GM11168 (cell line): Measurements from ENCODE around the gene VN1R5.
"Not testable (repeated sequence)": the region's sequence is repeated elsewhere in the genome, so short reads cannot be mapped to it uniquely, and the experiment has no call there.

Experiments used
- in situ Hi-C: fragments of 300-500 bp; cut with MboI; formaldehyde crosslinking; loops from one replicate; pipeline ENCODE4 v1.12.0; 2022; ENCODE audit warnings: low sequenced_read_pairs; ENCODE audit not compliant: unreplicated experiment

The VN1R5 gene

DNA sequence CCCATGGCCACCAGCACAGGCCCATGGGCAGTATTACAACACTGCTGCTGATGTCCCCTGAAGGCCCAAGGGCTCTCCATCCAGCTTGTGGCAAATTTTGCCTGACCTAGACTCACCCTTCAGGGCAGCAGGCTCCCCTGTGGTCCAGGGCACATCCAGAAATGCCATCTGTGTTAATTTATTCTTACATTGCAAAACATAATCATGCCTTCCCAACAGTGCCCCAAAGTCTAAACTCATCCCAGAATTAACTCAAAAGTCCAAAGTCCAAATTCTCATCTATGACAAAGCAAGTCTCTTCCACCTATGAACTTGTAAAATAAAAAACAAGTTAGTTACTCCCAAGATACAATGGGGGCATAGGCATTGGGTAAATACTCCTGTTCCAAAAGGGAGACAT lies 13.3 kb downstream of the VN1R5 start:
- in situ Hi-C loops, result no loop called here

DNA sequence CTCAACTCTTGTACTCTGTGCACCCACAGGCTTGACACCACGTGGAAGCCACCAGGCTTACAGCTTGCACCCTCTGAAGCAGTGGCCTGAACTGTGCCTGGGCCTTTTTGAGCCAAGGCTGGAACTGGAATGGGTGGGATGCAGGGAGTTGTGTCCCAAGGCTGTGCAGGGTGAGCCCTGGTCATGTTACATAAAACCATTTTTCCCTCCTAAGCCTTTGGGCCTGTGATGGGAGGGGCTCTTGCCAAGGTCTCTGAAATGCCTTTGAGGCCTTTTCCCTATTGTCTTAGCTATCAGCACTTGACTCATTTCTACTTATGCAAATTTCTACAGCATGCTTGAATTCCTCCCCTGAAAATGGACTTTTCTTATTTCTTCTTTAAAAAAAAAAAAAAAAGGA lies 14.1 kb downstream of the VN1R5 start:
- in situ Hi-C loops, result no loop called here

DNA sequence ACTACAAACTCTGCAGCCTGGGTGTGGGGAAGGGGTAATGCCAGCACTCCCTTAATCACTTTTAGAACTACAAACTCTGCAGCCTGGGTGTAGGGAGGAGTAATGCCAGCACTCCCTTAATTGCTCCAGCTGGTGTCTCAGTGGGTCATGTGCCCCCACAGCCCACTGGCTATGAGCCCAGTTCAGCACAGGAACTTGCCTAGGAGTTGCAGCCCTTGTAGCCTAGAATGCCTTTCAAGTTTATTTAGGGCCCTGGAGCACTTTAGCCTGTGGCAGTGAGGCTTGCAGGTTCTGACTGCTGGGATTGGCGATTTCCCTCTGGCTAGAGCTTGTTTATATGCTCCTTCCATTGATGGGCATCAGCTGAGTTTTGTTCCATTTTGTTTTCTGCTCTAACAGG lies 17.1 kb downstream of the VN1R5 start:
- in situ Hi-C loops, result no loop called here

DNA sequence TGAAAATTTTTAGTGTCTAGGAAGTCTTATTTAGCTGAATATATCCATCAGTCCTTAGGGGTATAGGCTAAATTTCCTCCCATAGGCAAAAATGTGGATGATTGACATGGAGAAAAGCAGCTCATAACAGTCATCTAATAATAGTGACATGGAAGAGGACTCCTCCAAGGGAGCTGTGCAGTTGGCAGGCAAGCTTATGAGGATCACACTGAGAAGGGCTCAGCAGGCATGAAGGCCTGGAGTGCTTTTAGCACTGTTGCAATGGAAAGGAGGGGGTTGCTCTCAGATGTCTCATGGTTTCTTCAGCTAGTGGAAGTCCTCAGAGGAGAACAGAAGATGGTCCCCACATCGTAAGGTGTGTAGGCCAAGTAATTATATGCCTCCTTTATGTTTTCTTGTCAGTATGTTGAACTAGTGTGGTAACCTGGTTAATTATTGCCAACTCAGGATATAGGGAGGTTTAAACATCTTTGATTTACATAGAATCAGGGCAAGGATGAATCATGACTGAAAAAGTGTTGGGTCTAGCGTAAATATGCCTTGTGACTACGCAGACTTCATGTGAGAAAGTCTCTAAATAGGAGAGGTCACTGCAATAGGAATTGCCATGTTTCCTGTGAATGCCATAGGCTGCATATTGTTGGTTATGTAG lies 18.9 kb downstream of the VN1R5 start:
- in situ Hi-C loops, result no loop called here

DNA sequence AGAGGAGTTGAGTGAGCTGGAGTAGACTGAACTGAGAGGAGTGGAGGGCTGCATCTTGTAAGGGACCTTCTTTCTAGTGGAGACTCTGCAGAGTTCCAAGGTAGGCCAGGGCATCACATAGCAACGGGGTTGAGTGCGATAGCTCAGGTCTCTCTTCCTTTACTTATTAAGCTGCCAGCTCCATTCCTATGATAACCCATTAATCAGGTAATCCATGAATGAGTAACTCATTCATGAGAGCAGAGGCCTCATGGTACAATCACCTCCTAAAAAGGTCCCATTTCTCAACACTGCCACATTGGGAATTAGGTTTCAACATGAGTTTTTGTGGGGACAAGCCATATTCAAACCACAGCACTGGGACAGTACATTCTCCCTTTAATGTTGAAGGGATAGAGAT lies 21.3 kb downstream of the VN1R5 start:
- in situ Hi-C loops, result no loop called here

DNA sequence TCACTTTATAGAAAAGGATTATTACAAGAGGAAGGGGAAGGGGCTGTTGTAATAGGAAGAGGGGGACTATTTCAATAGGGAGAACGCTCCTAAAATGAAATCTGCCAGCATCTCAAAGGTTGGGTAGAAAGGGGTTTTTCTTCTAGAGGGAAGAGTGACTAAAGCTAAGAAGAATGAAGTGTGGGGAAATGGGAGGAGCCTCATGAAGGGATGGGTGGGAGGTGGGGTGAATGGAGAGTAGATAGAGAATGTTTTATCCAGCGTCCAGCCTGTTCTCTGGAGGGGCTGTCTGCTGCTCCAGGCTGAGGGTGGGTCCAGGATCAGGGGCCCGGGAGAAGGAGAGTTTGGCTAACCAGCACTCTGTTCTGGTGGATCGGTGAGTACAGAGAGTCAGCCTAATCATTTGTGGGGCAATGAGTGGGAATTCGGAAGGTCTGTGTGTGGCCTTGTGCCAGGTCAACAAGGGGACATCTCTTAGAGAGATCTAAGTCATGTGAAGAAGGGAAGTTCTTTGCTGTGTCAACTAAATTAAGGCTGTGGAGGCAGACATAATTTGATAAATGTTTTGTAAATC lies 25.2 kb downstream of the VN1R5 start:
- in situ Hi-C loops, result no loop called here

DNA sequence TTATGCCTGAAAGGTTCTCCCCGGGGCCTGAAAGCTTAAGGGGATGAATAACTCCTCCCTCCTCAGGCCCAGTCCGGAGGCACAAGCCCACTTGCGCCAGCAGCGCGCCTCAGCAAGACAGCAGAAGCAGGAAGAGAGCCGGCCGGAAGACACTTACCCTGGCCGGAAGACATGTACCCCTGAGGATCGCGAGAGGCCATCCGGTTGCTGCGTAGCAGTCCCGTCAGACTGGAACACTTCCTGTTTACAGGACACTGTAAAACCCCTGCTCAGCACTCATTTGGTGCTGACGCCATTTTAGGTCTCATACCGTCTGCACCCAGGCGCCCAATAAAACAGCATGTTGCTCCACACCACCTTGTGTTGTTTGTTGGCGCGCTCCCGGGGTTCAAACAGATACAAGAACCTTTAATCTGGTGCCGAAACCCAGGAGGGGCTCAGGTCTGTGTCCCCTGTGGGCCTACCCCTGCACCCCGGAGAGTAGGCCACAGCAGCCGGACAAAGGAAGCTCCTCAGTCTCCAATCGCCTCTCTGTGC lies 30.3 kb downstream of the VN1R5 start:
- in situ Hi-C loops, result no loop called here

DNA sequence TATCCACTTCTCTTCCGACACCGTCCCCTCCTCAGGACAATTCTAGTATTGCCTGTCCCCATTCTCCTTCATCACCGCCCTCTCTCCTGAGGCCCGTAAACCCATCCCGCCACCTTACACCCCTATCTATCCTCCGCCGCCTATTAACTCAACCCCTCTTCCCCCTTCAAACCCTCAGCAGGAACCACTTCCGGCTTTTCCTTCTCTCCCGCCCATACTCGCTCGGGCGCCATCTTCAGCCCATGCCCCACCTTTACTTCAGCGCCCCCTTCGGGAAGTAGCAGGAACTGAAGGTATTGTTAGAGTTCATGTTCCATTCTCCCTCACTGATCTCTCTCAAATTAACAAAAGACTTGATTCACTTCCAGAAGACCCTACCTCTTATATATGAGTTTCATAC lies 31.6 kb downstream of the VN1R5 start:
- in situ Hi-C loops, result no loop called here

DNA sequence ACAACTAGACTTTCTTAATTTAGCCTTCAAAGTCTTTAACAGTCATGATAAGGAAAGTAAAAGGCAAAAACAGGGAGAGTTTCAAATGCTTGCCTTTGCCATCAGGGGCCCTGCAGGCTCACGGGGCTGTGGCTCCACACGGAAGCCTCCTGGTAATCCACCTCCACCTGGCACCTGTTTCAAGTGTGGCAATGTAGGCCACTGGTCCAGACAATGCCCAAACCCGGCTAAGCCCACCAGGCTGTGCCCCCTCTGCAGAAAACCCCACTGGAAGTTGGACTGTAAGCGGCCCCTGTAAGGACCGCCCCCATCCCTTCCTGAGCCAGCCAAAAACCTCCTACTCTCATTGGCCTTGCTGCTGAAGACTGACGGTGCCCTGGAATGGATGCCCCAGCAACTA lies 32.5 kb downstream of the VN1R5 start:
- in situ Hi-C loops, result no loop called here

DNA sequence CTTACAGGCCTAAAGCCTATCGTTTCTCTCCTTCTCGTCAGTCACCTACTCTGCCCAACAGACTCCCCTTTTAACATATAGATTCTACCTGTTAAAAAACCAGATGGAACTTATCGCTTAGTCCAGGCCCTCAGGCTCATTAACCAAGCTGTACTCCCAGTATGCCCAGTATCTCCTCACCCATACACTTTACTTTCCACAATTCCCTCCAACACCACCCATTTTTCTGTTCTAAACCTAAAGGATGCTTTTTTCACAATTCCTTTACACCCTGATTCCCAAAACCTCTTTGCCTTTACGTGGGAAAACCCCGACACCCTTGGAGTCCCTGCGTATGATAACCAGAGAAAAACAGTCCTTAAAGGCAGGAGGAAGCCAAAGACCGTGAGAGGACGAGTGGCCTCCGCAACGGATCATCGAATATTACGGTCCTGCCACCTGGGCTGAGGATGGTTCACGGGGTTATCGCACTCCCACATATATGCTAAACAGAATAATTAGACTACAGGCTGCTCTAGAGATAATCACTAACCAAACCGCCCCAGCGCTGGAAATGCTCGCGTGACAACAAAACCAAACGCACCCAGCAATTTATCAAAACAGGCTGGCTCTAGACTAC lies 33.5 kb downstream of the VN1R5 start:
- in situ Hi-C loops, result not testable (repeated sequence)

DNA sequence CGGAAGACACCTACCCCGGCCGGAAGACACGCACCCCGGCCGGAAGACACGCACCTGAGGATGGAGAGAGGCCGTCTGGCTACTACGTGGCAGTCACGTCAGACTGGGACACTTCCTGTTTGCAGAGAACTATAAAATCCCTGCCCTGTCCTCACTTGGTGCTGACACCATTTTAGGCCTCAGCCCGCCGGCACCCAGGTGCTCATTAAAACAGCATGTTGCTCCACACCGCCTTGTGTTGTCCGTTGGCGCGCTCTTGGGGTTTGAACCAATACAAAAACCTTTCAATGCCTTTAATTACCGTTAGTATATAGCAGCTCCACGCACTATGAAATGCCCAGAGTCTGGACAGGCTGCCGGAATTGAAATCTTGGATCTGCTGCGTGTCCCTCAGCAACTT lies 34.7 kb downstream of the VN1R5 start:
- in situ Hi-C loops, result no loop called here

DNA sequence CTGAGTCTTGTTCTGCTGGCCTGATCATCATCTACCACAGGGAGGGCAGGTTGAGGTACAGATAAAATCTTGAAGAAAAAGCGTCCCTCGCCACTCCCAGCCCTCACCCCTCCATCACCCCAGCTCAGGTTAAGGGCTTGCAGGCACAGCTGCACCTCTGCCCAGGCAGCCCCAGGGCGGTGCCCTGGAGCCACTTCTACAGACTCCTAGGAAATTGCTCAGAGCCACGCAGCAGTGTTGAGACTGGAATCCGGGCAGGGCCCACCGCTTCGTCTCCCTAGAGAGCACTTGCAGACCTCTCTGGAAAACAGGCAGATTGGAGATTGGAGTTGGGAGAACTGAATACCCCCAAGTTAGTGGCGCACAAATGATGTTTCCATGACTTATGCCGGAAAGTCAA lies 35.3 kb downstream of the VN1R5 start:
- in situ Hi-C loops, result no loop called here

DNA sequence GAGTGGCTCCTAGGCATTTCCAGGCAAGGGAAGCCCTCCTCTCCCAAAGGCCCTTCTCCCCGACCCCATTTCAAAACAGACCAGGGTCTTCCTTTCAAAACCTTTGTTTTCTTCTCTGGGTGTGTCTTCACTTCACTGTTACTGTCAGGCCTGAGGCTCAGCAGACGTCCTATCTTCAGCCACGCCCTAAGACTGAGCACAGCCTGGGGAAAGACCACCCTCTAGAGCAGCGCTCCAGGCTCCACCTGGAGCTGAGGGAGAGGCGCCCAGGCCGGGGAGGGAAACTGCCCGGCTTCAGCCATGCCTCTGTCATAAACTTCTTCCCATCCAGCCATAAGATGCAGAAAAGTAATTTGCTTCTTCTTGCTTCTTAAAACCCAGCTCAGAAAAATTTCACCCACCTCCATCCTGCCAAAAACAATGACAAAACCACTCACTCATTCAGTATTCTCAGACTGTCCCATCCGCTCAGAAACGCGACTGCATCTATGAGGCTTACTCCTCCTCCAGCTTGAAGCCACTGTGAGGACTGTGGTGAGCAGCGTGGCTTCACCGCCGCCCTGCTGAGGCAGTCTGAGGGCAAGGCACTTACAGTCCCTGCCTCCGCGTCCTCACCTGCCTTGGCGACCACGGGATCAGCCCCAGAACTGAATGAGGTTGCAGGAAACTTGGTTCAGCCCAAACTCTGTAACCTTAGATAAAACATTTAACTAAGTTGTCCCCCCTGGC lies 36.1 kb downstream of the VN1R5 start:
- in situ Hi-C loops, result no loop called here

DNA sequence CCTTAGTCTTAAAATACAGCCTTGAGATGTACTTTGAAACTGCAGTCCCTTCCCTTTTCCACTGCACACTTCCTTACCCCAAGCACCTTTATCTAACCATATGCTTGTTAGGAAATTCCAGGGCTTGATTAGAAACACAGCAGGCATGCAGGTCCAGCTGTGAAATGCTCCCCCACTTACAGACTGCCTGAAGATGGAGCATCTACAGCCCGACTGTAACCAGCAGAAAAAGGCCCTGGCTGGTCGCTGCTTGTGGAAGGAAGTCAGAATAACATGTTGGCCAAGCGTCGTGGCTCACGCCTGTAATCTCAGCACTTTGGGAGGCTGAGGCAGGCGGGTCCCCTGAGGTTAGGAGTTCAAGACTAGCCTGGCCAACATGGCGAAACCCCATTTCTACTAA lies 37.2 kb downstream of the VN1R5 start:
- in situ Hi-C loops, result no loop called here

DNA sequence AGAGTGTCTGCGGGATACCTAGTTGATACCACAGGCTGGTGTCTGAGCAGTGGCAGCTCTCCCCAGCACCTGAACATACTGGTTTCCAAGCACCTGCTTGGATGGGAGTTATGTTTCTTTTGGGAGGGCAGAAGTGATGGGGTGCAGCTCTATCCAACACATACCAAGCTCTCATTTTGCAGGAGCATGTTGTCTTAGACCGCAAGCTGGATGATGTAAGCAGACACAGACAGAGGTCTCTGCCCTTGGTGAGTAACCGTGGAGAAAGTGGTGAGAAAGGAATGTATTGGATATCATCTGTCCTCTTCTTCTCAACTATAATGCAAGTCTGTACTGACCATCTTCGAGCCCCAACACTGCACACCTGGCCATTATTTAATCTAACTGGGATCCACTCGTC lies 38.4 kb downstream of the VN1R5 start:
- in situ Hi-C loops, result no loop called here

DNA sequence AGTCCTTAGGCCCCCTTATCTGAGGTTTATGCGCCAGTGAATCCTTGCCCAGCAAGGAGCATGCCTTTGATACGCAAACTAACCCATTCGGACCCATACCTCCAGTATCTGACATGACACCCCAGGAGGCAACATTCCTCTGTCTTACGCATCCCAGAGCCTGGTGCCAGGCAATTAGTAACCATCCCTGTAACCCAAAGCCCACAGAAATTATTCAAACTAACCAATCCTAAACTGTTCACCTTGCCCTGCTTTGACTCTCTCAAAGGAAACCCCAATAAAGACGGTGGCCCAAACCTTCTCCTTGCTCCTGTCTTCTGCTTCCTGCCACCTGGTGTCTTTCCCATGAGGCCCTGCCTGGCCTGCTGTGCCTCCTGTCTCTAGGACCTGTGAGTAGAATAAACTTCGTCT lies 39.4 kb downstream of the VN1R5 start:
- in situ Hi-C loops, result no loop called here

DNA sequence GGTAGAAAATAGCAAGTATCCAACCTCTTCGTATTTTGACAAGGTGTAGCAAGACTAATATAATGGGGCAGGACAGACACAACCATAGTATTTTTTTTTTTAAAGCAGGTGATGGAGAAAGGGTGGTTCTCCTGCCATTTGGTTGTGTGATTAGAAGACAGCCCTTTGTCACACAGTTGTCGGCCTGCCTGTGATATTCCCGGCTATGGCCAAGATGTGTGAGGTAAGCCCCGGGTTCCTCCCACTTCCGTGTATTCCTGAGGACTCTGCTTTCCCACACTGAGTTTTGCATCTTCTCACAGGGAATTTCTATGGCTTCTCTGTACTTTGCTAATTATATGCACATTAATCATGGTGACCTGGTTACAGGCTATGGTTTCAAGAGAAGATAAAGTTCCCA lies 39.9 kb downstream of the VN1R5 start:
- in situ Hi-C loops, result no loop called here

DNA sequence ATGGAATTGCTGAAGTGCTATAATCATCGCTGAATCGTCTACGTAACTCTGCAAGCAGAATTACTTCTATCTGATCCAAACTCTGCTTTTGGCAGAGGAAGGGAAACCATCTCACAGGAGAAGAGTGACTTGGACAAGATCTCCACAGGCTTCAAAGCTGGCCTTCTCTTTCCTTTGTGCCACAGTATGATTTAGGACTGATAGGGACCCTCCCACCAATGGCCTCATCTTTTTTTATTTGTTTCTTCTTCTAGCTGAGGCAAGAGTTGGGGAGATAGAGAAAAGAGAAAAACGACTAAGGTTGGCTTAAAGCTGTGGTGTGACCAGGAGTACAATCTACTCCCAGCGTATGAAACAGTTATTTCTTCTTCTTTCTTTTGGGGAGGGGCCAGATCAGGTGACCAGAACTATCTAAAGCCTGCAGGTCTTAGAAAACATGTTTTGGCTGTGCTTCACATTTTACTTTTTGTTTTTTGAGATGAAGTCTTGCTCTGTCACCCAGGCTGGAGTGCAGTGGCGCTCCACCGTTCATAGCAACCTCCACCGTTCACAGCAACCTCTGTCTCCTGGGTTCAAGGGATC lies 40.8 kb downstream of the VN1R5 start:
- in situ Hi-C loops, result no loop called here

DNA sequence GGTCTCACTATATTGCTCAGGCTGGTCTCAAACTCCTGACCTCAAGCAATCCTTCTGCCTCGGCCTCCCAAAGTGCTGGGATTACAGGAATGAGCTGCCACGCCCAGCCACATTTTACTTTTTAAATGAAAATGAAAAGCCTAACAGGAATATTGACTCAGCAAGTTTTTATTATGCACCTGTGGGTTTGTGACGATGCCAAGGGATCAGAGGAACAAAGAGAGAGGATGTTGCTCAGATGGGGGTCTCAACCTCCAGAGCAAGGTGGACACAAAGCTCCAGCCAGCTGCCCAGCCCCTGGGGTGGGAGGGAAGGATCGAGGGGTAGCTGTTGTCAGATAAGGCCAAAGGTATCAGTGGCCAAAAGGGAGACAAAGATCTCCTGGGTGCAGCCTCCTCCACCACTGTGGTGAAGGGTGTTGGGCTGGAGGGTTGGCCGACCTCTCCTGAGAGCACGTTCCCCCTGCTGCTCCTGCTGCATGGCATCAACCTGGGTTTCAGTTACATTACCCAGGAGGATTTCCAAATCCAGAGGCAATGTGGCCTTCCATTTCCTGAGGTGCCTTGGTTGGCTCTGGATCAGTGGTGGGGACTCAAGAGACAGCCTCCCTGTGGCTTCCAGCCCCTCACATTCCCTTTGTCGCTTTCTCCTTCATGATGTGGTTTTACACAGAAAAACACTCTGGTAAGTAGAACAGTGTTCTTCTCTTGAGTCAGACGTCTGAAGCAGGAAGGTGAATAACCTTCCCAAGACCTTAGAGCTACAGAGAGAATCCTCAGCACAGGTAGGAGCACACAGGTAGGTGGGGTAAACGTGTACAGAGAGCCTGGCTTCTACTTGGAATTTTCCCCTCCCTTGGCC lies 41.6 kb downstream of the VN1R5 start:
- in situ Hi-C loops, result no loop called here

DNA sequence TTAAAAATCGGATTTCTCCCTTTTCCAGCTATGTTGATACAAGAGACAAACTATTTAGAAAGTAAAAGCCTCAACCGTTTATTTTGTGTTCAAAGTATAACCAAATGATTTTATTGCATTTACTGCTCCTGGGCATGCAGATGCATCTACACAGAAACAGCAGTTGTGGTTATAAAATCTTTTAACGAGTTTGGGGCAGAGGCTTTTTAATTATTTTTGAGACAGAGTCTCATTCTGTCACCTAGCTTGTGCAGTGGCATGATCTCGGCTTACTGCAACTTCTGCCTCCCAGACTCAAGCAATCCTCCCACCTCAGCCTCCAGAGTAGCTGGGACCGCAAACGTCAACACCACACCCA lies 42.2 kb downstream of the VN1R5 start:
- in situ Hi-C loops, result no loop called here
